Naive thymus-derived CD8-positive, alpha-beta T cell (primary cell): ENCODE data around the gene BCL6B. TPM values are rescaled to one million over a fixed set of nuclear protein-coding genes. Genes with fewer than 3 reads are reported as not detected.

Experiments used
- ATAC-seq, 2 donors: fragments of 150-1000 bp; cut with Tn5 transposase in 1 of 2; sonication (Bioruptor Pico), chemical (Tn5 transposase) in 1 of 2; 1 replicate in 1 of 2; 2 replicates in 1 of 2; pipeline ENCODE4 v1.10.0; 2021; ENCODE audit warnings: mild to moderate bottlenecking in 2 of 2, moderate library complexity in 2 of 2
- POLR2A ChIA-PET: fragments of 350-600 bp; sonication (Branson Sonifier 250); formaldehyde crosslinking; loops from one replicate; lab custom pipeline; 2021; ENCODE audit warnings: antibody characterized with exemption; lab: Charles Lee
- DNase-seq, 10 donors: peaks; one replicate each; pipeline versions ENCODE4 v3.0.0 to v3.0.0-alpha.2; 2020 to 2022
- H3K27ac Mint-ChIP-seq, 10 donors: one replicate each; pipeline ENCODE4 v1.8.0; 2020 to 2022; ENCODE audit warnings: mild to moderate bottlenecking in 10 of 10, mixed read lengths in 10 of 10, moderate library complexity in 4 of 10, inconsistent platforms in 1 of 10
- H3K27me3 Mint-ChIP-seq, 5 donors: one replicate each; pipeline ENCODE4 v1.8.0; 2021 to 2022; ENCODE audit warnings: mixed read lengths in 5 of 5
- H3K36me3 Mint-ChIP-seq, 3 donors: one replicate each; pipeline ENCODE4 v1.8.0; 2020 to 2022; ENCODE audit warnings: mixed read lengths in 3 of 3, mild to moderate bottlenecking in 2 of 3, inconsistent platforms in 1 of 3
- H3K4me1 Mint-ChIP-seq, 4 donors: one replicate each; pipeline ENCODE4 v1.8.0; 2021 to 2022; ENCODE audit warnings: mixed read lengths in 4 of 4
- H3K4me3 Mint-ChIP-seq, 10 donors: one replicate each; pipeline ENCODE4 v1.8.0; 2020 to 2022; ENCODE audit warnings: mild to moderate bottlenecking in 10 of 10, mixed read lengths in 10 of 10, moderate library complexity in 6 of 10, inconsistent platforms in 1 of 10
- H3K9me3 Mint-ChIP-seq, 9 donors: one replicate each; pipeline ENCODE4 v1.8.0; 2020 to 2022; ENCODE audit warnings: mixed read lengths in 9 of 9, mild to moderate bottlenecking in 3 of 9, inconsistent platforms in 1 of 9, moderate library complexity in 1 of 9
- polyA plus RNA-seq, 3 donors: library from polyadenylated mRNA; unstranded; fragments of 300-500 nt; fragmentation: Illumina TruSeq; gene quantifications; one replicate each; pipeline ENCODE4 v1.2.3, GENCODE V29; 2021
- total RNA-seq, 8 experiments: library from RNA in 2 of 8; stranded (reverse) in 2 of 8; gene quantifications; one replicate each; pipeline ENCODE4 v1.2.3 and lab custom pipeline; 2021 to 2026

Gene BCL6B
- total and polyA plus RNA-seq, 5 experiments from 2014 or later: not detected

- H3K4me1 Mint-ChIP-seq: peaks cover 32 to 89% (median 76%) of the 10 kb centered on the region in 4 donors
- peaks cover 0 to 17% (median 0%) of the 10 kb centered on the region in 3 donors for H3K36me3 Mint-ChIP-seq
- H3K27me3 Mint-ChIP-seq: no peaks in the 10 kb centered on the region
- ATAC-seq: peak; percentile 80 to 82
- peak; percentile 93 to 98 (median 96) for DNase-seq
- no peaks in the 10 kb centered on the region for H3K9me3 Mint-ChIP-seq
- H3K27ac Mint-ChIP-seq: peak overlapping the region; percentile 98 to 100 (median 100)
- POLR2A ChIA-PET: interaction anchor here (0.6 to 3.4 kb wide), 8 partner anchors 9 to 228 kb away, joined by 3 to 15 read pairs (median 4); partner anchors contain the start of genes GABARAP, SLC16A11 and SLC16A13
- peak overlapping the region; percentile 88 to 99 (median 96) for H3K4me3 Mint-ChIP-seq
These were observed 8.4 kb upstream of the BCL6B start for GRCh38 chr17:7014261-7014994.

GRCh38 chr17:7014995-7015958 is 7.6 kb upstream of the BCL6B start:
- Mint-ChIP-seq H3K4me1 (peaks cover 31 to 84% (median 68%) of the 10 kb centered on the region in 4 donors), H3K27ac (peak overlapping the region; percentile 90 to 100 (median 98)), H3K4me3 (peak overlapping the region; percentile 88 to 99 (median 92)), H3K9me3 (no peaks in the 10 kb centered on the region), H3K27me3 (no peaks in the 10 kb centered on the region), H3K36me3 (peaks cover 0 to 12% (median 0%) of the 10 kb centered on the region in 3 donors)
- ATAC-seq (peak; percentile 47 to 51), DNase-seq (peak; percentile 53 to 90 (median 80))
- POLR2A ChIA-PET: interaction anchor here (0.7 to 3.4 kb wide), 11 partner anchors 9 to 227 kb away, joined by 3 to 15 read pairs (median 4); partner anchors contain the start of genes GABARAP, SLC16A11 and SLC16A13

GRCh38 chr17:7016418-7016817 is 6.4 kb upstream of the BCL6B start:
- Mint-ChIP-seq H3K4me1 (peaks cover 32 to 85% (median 62%) of the 10 kb centered on the region in 4 donors), H3K36me3 (peaks cover 0 to 12% (median 0%) of the 10 kb centered on the region in 3 donors), H3K27me3 (no peaks in the 10 kb centered on the region), H3K9me3 (no peaks in the 10 kb centered on the region), H3K4me3 (peak overlapping the region in 9 of 10 donors; percentile 38 to 99 (median 93)), H3K27ac (peak overlapping the region; percentile 90 to 100 (median 98))
- ATAC-seq: no peak
- DNase-seq: no peak
- POLR2A ChIA-PET: interaction anchor here (0.6 to 3.4 kb wide), 5 partner anchors 10 to 100 kb away, joined by 3 to 15 read pairs (median 9); partner anchors contain the start of gene SLC16A13

GRCh38 chr17:7016886-7017826 is 5.7 kb upstream of the BCL6B start:
- ATAC-seq (no peak), DNase-seq (no peak)
- H3K27me3 Mint-ChIP-seq: no peaks in the 10 kb centered on the region
- H3K4me1 Mint-ChIP-seq: peaks cover 29 to 85% (median 63%) of the 10 kb centered on the region in 4 donors
- H3K4me3 Mint-ChIP-seq: peak overlapping the region in 7 of 10 donors; percentile 18 to 74 (median 36)
- H3K9me3 Mint-ChIP-seq: no peaks in the 10 kb centered on the region
- peaks cover 0 to 12% (median 0%) of the 10 kb centered on the region in 3 donors for H3K36me3 Mint-ChIP-seq
- H3K27ac Mint-ChIP-seq: peak overlapping the region; percentile 5 to 100 (median 78)
- POLR2A ChIA-PET: interaction anchor here (0.6 to 10.3 kb wide), 6 partner anchors 9 to 29 kb away, joined by 3 to 81 read pairs (median 10); partner anchors contain the start of gene SLC16A13

- H3K27ac Mint-ChIP-seq: peak overlapping the region in 9 of 10 donors; percentile 29 to 98 (median 65)
- H3K36me3 Mint-ChIP-seq: peaks cover 0 to 12% (median 0%) of the 10 kb centered on the region in 3 donors
- POLR2A ChIA-PET: interaction anchor here (1.1 to 10.3 kb wide), 2 partner anchors 14 to 19 kb away, joined by 3 to 81 read pairs; partner anchors contain the start of gene SLC16A13
- no peaks in the 10 kb centered on the region for H3K9me3 Mint-ChIP-seq
- peaks cover 0 to 4% (median 0%) of the 10 kb centered on the region in 5 donors for H3K27me3 Mint-ChIP-seq
- H3K4me1 Mint-ChIP-seq: peaks cover 34 to 89% (median 68%) of the 10 kb centered on the region in 4 donors
- no peak for ATAC-seq
- no peak for DNase-seq
- H3K4me3 Mint-ChIP-seq: peak overlapping the region in 6 of 10 donors; percentile 18 to 74 (median 34)
These were observed 5.0 kb upstream of the BCL6B start for GRCh38 chr17:7017827-7018200.

- Mint-ChIP-seq H3K27ac (peak overlapping the region in 6 of 10 donors; percentile 29 to 98 (median 61)), H3K9me3 (no peaks in the 10 kb centered on the region), H3K27me3 (peaks cover 0 to 8% (median 0%) of the 10 kb centered on the region in 5 donors), H3K36me3 (peaks cover 0 to 12% (median 0%) of the 10 kb centered on the region in 3 donors), H3K4me1 (peaks cover 37 to 90% (median 69%) of the 10 kb centered on the region in 4 donors), H3K4me3 (peak overlapping the region in 1 of 10 donors; percentile 1)
- ATAC-seq: no peak
- POLR2A ChIA-PET: interaction anchor here (1.1 to 10.3 kb wide), 4 partner anchors 8 to 24 kb away, joined by 3 to 81 read pairs (median 3); partner anchors contain the start of gene SLC16A13
- DNase-seq: no peak
These were observed 4.4 kb upstream of the BCL6B start for GRCh38 chr17:7018331-7018964.

- Mint-ChIP-seq H3K36me3 (peaks cover 0 to 7% (median 0%) of the 10 kb centered on the region in 3 donors), H3K9me3 (no peaks in the 10 kb centered on the region), H3K4me3 (no peak overlapping the region), H3K27me3 (peaks cover 0 to 10% (median 0%) of the 10 kb centered on the region in 5 donors), H3K27ac (no peak overlapping the region), H3K4me1 (peaks cover 34 to 90% (median 66%) of the 10 kb centered on the region in 4 donors)
- ATAC-seq (no peak), DNase-seq (no peak)
- POLR2A ChIA-PET: interaction anchor here (0.8 to 10.3 kb wide), 4 partner anchors 9 to 25 kb away, joined by 3 to 81 read pairs (median 3); partner anchors contain the start of gene SLC16A13
These were observed 3.5 kb upstream of the BCL6B start for GRCh38 chr17:7019367-7019766.

GRCh38 chr17:7019839-7020519 is 2.9 kb upstream of the BCL6B start:
- Mint-ChIP-seq H3K27me3 (peaks cover 0 to 10% (median 0%) of the 10 kb centered on the region in 5 donors), H3K4me3 (no peak overlapping the region), H3K4me1 (peaks cover 35 to 91% (median 69%) of the 10 kb centered on the region in 4 donors), H3K9me3 (no peaks in the 10 kb centered on the region), H3K36me3 (peaks cover 0 to 7% (median 0%) of the 10 kb centered on the region in 3 donors), H3K27ac (peak overlapping the region in 4 of 10 donors; percentile 31 to 62 (median 42))
- ATAC-seq (no peak), DNase-seq (no peak)
- POLR2A ChIA-PET: interaction anchor here (0.7 to 10.3 kb wide), 6 partner anchors 8 to 25 kb away, joined by 3 to 81 read pairs (median 3); partner anchors contain the start of genes RNASEK and SLC16A13

GRCh38 chr17:7020894-7021664 is 1.8 kb upstream of the BCL6B start:
- H3K27me3 Mint-ChIP-seq: peaks cover 0 to 10% (median 0%) of the 10 kb centered on the region in 5 donors
- H3K27ac Mint-ChIP-seq: peak overlapping the region in 8 of 10 donors; percentile 38 to 93 (median 54)
- POLR2A ChIA-PET: interaction anchor here (0.7 to 10.3 kb wide), 14 partner anchors 8 to 463 kb away, joined by 3 to 81 read pairs (median 3); partner anchors contain the start of genes POLR2A, RNASEK and SLC16A13
- no peaks in the 10 kb centered on the region for H3K9me3 Mint-ChIP-seq
- peak overlapping the region in 9 of 10 donors; percentile 16 to 67 (median 39) for H3K4me3 Mint-ChIP-seq
- no peak for ATAC-seq
- peaks cover 0 to 7% (median 0%) of the 10 kb centered on the region in 3 donors for H3K36me3 Mint-ChIP-seq
- DNase-seq: no peak
- H3K4me1 Mint-ChIP-seq: peaks cover 32 to 80% (median 60%) of the 10 kb centered on the region in 4 donors
